OCI-LY3 (cell line): Measurements from ENCODE around the gene RBMS3.

Source experiments
- EZH2phosphoT487 ChIP-seq: fragments of 200-600 bp; shearing (Covaris generic); IDR thresholded peaks from 2 replicates; pipeline ENCODE4 v1.6.1; 2018; ENCODE audit warnings: antibody characterized with exemption, mixed run types, low read depth
- TF ChIP-seq, protein P1 (sequence below): fragments of 200-600, 300-600 bp; sonication (generic); IDR thresholded peaks from 2 replicates; pipeline ENCODE4 v1.5.1; 2014; ENCODE audit warnings: antibody characterized with exemption, low read length, low read depth

GRCh38 chr3:29282427-29283230 is 1.8 kb downstream of the RBMS3 start:
- TF ChIP-seq, protein P1, sequence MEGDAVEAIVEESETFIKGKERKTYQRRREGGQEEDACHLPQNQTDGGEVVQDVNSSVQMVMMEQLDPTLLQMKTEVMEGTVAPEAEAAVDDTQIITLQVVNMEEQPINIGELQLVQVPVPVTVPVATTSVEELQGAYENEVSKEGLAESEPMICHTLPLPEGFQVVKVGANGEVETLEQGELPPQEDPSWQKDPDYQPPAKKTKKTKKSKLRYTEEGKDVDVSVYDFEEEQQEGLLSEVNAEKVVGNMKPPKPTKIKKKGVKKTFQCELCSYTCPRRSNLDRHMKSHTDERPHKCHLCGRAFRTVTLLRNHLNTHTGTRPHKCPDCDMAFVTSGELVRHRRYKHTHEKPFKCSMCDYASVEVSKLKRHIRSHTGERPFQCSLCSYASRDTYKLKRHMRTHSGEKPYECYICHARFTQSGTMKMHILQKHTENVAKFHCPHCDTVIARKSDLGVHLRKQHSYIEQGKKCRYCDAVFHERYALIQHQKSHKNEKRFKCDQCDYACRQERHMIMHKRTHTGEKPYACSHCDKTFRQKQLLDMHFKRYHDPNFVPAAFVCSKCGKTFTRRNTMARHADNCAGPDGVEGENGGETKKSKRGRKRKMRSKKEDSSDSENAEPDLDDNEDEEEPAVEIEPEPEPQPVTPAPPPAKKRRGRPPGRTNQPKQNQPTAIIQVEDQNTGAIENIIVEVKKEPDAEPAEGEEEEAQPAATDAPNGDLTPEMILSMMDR, result no peak
- TF ChIP-seq EZH2phosphoT487, result no peak
